Activated CD4-positive, CD25-positive, alpha-beta regulatory T cell (primary cell): Measurements from ENCODE around the gene KRT75.

Experiments
- DNase-seq, 4 experiments: peaks; one replicate each; lab custom pipeline; 2025; lab: John Stamatoyannopoulos, UW

Gene KRT75

GRCh38 chr12:52391618-52392002, 42.6 kb downstream of the KRT75 start:
- no peak for DNase-seq

GRCh38 chr12:52390739-52391617, 43.2 kb downstream of the KRT75 start:
- no peak for DNase-seq

GRCh38 chr12:52389313-52390207, 44.6 kb downstream of the KRT75 start:
- no peak for DNase-seq

- no peak for DNase-seq
Observed at GRCh38 chr12:52387859-52388258, 46.3 kb downstream of the KRT75 start.

GRCh38 chr12:52385226-52385702, 48.9 kb downstream of the KRT75 start, which contains the start of gene KRT84:
TSS of gene KRT84 (minus strand) at chr12:52385652. CDS start at chr12:52385585, 67 bp downstream.
- no peak for DNase-seq

GRCh38 chr12:52383331-52383730, 50.8 kb downstream of the KRT75 start:
- DNase-seq, result no peak

GRCh38 chr12:52382854-52383253, 51.3 kb downstream of the KRT75 start:
- DNase-seq, result no peak

GRCh38 chr12:52381206-52381605, 53.0 kb downstream of the KRT75 start:
- DNase-seq, result no peak

- DNase-seq, result no peak
Observed at GRCh38 chr12:52380271-52380694, 53.9 kb downstream of the KRT75 start.

- no peak for DNase-seq
Observed at GRCh38 chr12:52379536-52379935, 54.6 kb downstream of the KRT75 start.

GRCh38 chr12:52378091-52378490, 56.1 kb downstream of the KRT75 start:
- no peak for DNase-seq

GRCh38 chr12:52377266-52377665, 56.9 kb downstream of the KRT75 start:
- DNase-seq, result no peak
